HL-60 (cell line): ENCODE data around the gene DSC3.

Experiments used
- DNase-seq, 2 experiments: peaks; one replicate each; pipeline ENCODE4 v3.0.0-alpha.2; 2010 to 2020; ENCODE audit warnings: low read depth in 1 of 2, low spot score in 1 of 2
- H3K27ac ChIP-seq: fragments of 250-450 bp; sonication (Bioruptor Pico); replicated peaks from 2 replicates; pipeline ENCODE4 v1.5.1; 2020; ENCODE audit warnings: mild to moderate bottlenecking, moderate library complexity
- H3K27me3 ChIP-seq: fragments of 250-450 bp; sonication (Bioruptor Pico); 2 replicates; pipeline ENCODE4 v1.5.1; 2021; ENCODE audit warnings: mild to moderate bottlenecking, moderate library complexity; ENCODE audit not compliant: insufficient read depth, poor library complexity, severe bottlenecking
- H3K4me3 ChIP-seq: replicated peaks from 2 replicates; pipeline ENCODE4 v1.5.1; 2011; ENCODE audit warnings: mild to moderate bottlenecking, control low read depth, low read length; ENCODE audit not compliant: insufficient read depth
- GABPA ChIP-seq: IDR thresholded peaks from 2 replicates; pipeline ENCODE4 v1.6.1; 2012; ENCODE audit warnings: low read depth
- POLR2AphosphoS5 ChIP-seq: IDR thresholded peaks from 2 replicates; pipeline ENCODE4 v1.6.1; 2012; ENCODE audit warnings: low read depth
- SPI1 ChIP-seq: IDR thresholded peaks from 2 replicates; pipeline ENCODE4 v1.6.1; 2012; ENCODE audit warnings: low read depth, mild to moderate bottlenecking, borderline replicate concordance
- TF ChIP-seq, protein P1 (sequence below): IDR thresholded peaks from 2 replicates; pipeline ENCODE4 v1.6.1; 2012; ENCODE audit warnings: low read depth; ENCODE audit not compliant: insufficient replicate concordance
- TF ChIP-seq, protein P2 (sequence below): IDR thresholded peaks from one replicate; pipeline ENCODE4 v1.5.1; 2011; ENCODE audit warnings: low read length, control low read depth, inconsistent platforms; ENCODE audit not compliant: insufficient read depth

The DSC3 gene

GRCh38 chr18:30971338-30971956 lies 71.1 kb downstream of the DSC3 start:
- no peak for DNase-seq
- no peak for TF ChIP-seq SPI1
- TF ChIP-seq, protein P1, sequence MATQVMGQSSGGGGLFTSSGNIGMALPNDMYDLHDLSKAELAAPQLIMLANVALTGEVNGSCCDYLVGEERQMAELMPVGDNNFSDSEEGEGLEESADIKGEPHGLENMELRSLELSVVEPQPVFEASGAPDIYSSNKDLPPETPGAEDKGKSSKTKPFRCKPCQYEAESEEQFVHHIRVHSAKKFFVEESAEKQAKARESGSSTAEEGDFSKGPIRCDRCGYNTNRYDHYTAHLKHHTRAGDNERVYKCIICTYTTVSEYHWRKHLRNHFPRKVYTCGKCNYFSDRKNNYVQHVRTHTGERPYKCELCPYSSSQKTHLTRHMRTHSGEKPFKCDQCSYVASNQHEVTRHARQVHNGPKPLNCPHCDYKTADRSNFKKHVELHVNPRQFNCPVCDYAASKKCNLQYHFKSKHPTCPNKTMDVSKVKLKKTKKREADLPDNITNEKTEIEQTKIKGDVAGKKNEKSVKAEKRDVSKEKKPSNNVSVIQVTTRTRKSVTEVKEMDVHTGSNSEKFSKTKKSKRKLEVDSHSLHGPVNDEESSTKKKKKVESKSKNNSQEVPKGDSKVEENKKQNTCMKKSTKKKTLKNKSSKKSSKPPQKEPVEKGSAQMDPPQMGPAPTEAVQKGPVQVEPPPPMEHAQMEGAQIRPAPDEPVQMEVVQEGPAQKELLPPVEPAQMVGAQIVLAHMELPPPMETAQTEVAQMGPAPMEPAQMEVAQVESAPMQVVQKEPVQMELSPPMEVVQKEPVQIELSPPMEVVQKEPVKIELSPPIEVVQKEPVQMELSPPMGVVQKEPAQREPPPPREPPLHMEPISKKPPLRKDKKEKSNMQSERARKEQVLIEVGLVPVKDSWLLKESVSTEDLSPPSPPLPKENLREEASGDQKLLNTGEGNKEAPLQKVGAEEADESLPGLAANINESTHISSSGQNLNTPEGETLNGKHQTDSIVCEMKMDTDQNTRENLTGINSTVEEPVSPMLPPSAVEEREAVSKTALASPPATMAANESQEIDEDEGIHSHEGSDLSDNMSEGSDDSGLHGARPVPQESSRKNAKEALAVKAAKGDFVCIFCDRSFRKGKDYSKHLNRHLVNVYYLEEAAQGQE: no peak
- TF ChIP-seq, protein P2, sequence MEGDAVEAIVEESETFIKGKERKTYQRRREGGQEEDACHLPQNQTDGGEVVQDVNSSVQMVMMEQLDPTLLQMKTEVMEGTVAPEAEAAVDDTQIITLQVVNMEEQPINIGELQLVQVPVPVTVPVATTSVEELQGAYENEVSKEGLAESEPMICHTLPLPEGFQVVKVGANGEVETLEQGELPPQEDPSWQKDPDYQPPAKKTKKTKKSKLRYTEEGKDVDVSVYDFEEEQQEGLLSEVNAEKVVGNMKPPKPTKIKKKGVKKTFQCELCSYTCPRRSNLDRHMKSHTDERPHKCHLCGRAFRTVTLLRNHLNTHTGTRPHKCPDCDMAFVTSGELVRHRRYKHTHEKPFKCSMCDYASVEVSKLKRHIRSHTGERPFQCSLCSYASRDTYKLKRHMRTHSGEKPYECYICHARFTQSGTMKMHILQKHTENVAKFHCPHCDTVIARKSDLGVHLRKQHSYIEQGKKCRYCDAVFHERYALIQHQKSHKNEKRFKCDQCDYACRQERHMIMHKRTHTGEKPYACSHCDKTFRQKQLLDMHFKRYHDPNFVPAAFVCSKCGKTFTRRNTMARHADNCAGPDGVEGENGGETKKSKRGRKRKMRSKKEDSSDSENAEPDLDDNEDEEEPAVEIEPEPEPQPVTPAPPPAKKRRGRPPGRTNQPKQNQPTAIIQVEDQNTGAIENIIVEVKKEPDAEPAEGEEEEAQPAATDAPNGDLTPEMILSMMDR: peak; percentile 39
- TF ChIP-seq GABPA: no peak
- Histone ChIP-seq H3K27ac (no peak overlapping the region), H3K27me3 (no peaks in the 10 kb centered on the region), H3K4me3 (no peak overlapping the region)

DNA sequence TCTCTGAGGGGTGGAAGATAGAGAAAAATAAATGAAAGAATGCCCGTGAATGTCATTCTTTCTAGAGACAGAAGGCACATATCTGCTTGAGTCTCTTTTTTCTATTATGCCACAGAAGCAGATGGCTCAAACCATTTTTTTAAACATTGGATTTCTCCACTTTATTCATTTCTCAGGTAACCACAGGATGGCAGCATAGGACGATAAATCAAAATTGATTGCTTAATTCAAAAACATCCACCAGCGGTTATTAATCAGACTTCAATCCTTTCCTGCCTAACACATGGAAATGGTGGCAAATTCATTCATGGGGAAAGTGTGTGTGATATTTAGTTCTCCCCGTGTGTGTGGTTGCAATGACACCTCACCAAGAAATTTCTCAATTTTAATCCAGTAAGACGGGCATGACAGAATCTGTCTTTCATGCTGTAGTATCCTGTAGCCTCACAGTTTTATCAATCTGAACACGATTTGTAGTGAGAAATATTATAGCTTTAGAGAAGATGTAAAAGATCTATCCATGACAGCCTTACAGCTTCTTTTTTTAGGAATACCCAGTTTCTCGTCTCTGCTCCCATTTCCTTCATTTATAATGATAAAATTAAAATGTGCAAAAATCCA lies 72.2 kb downstream of the DSC3 start:
- no peak for TF ChIP-seq GABPA
- no peak for TF ChIP-seq SPI1
- TF ChIP-seq, protein P2: peak; percentile 5
- TF ChIP-seq, protein P1: no peak
- no peak for TF ChIP-seq POLR2AphosphoS5
- Histone ChIP-seq H3K27ac (no peak overlapping the region), H3K4me3 (no peak overlapping the region), H3K27me3 (no peaks in the 10 kb centered on the region)
- DNase-seq: peak in 1 of 2 experiments; percentile 28

DNA sequence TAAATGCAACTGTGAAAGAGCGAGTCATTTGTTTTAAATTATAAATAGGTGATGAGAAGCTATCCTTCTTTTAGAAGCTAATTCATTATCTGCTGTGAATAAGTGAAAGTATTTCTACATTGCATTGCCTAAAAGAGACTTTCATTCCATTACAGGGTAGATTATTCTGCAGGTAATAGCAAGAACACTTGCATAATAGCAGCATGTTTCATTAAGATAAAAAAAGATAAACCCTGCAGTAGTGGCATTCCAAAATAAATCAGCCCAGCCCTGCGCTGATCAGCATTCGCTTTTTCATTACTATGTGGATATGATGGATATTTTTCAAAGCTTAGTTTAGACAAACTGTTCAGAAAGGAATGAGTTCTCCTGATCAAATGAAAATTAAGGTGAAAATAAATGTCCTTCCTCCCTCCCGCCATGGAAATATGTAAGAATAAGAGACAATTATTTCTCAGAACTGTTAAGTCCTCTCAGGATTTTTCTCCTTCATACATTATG lies 72.8 kb downstream of the DSC3 start:
- Histone ChIP-seq H3K27ac (no peak overlapping the region), H3K27me3 (no peaks in the 10 kb centered on the region), H3K4me3 (no peak overlapping the region)
- no peak for DNase-seq
- TF ChIP-seq SPI1 (no peak), POLR2AphosphoS5 (no peak)
- TF ChIP-seq, protein P1: no peak
- TF ChIP-seq, protein P2: no peak
